ENCODE data around the gene SLC28A1.

The SLC28A1 gene

GRCh38 chr15:84988909-84989644 is 104.6 kb downstream of the SLC28A1 start:
- in situ Hi-C loops (cut with MboI; ENCODE audit: low sequenced_read_pairs) = no loop called here

- in situ Hi-C loops (cut with MboI; ENCODE audit: low sequenced_read_pairs) = no loop called here
Measured at GRCh38 chr15:84990507-84990906, 106.0 kb downstream of the SLC28A1 start.

- in situ Hi-C loops (cut with MboI; ENCODE audit: low sequenced_read_pairs) = no loop called here
Measured at GRCh38 chr15:84991014-84991712, 106.7 kb downstream of the SLC28A1 start.

- in situ Hi-C loops (cut with MboI; ENCODE audit: low sequenced_read_pairs) = no loop called here
Measured at GRCh38 chr15:84992157-84992944, 107.9 kb downstream of the SLC28A1 start.

Data from hTERT RPE-1 (cell line).